Muscle of arm (tissue), 14 donors: ENCODE data around the gene SYNM. TPM values are rescaled to one million over a fixed set of nuclear protein-coding genes. Genes with fewer than 3 reads are reported as not detected.
"Not testable (repeated sequence)": the region's sequence is repeated elsewhere in the genome, so short reads cannot be mapped to it uniquely, and the experiment has no call there.

ENCODE experiments used
- DNase-seq: peaks from one replicate; pipeline ENCODE4 v3.0.0-alpha.2; 2013
- long read RNA-seq, 11 donors: transcript quantifications; one replicate each; lab custom pipeline, GENCODE V29; 2026
- polyA plus RNA-seq, 12 donors: library from polyadenylated mRNA; unstranded; fragments of 120-200 nt; gene quantifications; one replicate each; pipeline ENCODE4 v1.2.1, GENCODE V29; 2013; ENCODE audit not compliant: insufficient read length in 12 of 12

Gene SYNM
- polyA plus RNA-seq, result 100 to 1,000 TPM in 3 of 12 donors, 10 to 100 TPM in 8, not detected in 1; 19.7 to 116 (median 54.4) TPM
- long read RNA-seq, donor 1, full-length matches to known transcripts, result 8 of 8 reads
- long read RNA-seq, donor 1, partial matches to known transcripts, result 0 of 8 reads
- long read RNA-seq, donor 1, other reads (novel, unspliced or antisense), result 0 of 8 reads
- long read RNA-seq, donor 2, full-length matches to known transcripts, result 17 of 69 reads
- long read RNA-seq, donor 2, partial matches to known transcripts, result 52 of 69 reads
- long read RNA-seq, donor 2, other reads (novel, unspliced or antisense), result 0 of 69 reads
- long read RNA-seq, donor 3, full-length matches to known transcripts, result 6 of 6 reads
- long read RNA-seq, donor 3, partial matches to known transcripts, result 0 of 6 reads
- long read RNA-seq, donor 3, other reads (novel, unspliced or antisense), result 0 of 6 reads
- long read RNA-seq, donor 4, full-length matches to known transcripts, result 6 of 17 reads
- long read RNA-seq, donor 4, partial matches to known transcripts, result 11 of 17 reads
- long read RNA-seq, donor 4, other reads (novel, unspliced or antisense), result 0 of 17 reads
- long read RNA-seq, donor 5, full-length matches to known transcripts, result 31 of 43 reads
- long read RNA-seq, donor 5, partial matches to known transcripts, result 12 of 43 reads
- long read RNA-seq, donor 5, other reads (novel, unspliced or antisense), result 0 of 43 reads
- long read RNA-seq, donor 6, full-length matches to known transcripts, result 6 of 16 reads
- long read RNA-seq, donor 6, partial matches to known transcripts, result 10 of 16 reads
- long read RNA-seq, donor 6, other reads (novel, unspliced or antisense), result 0 of 16 reads
- long read RNA-seq, donor 7, full-length matches to known transcripts, result 10 of 15 reads
- long read RNA-seq, donor 7, partial matches to known transcripts, result 5 of 15 reads
- long read RNA-seq, donor 7, other reads (novel, unspliced or antisense), result 0 of 15 reads
- long read RNA-seq, donor 8, full-length matches to known transcripts, result 40 of 53 reads
- long read RNA-seq, donor 8, partial matches to known transcripts, result 13 of 53 reads
- long read RNA-seq, donor 8, other reads (novel, unspliced or antisense), result 0 of 53 reads
- long read RNA-seq, donor 9, full-length matches to known transcripts, result 4 of 4 reads
- long read RNA-seq, donor 9, partial matches to known transcripts, result 0 of 4 reads
- long read RNA-seq, donor 9, other reads (novel, unspliced or antisense), result 0 of 4 reads
- long read RNA-seq, donor 10, full-length matches to known transcripts, result 30 of 38 reads
- long read RNA-seq, donor 10, partial matches to known transcripts, result 8 of 38 reads
- long read RNA-seq, donor 10, other reads (novel, unspliced or antisense), result 0 of 38 reads
- long read RNA-seq, donor 11, full-length matches to known transcripts, result 6 of 13 reads
- long read RNA-seq, donor 11, partial matches to known transcripts, result 7 of 13 reads
- long read RNA-seq, donor 11, other reads (novel, unspliced or antisense), result 0 of 13 reads

- DNase-seq, result peak; percentile 53
These were observed at the start of gene SYNM for GRCh38 chr15:99104788-99105513. Gene SYNM (plus strand): TSS chr15:99105080. CDS start chr15:99105200, 120 bp downstream.

GRCh38 chr15:99055555-99056134 is 49.2 kb upstream of the SYNM start:
- no peak for DNase-seq

- DNase-seq, result no peak
These were observed 47.9 kb upstream of the SYNM start for GRCh38 chr15:99057020-99057419.

GRCh38 chr15:99057697-99058420 is 47.0 kb upstream of the SYNM start:
- DNase-seq, result no peak

- DNase-seq, result no peak
These were observed 46.4 kb upstream of the SYNM start for GRCh38 chr15:99058421-99058870.

GRCh38 chr15:99059010-99059981 is 45.6 kb upstream of the SYNM start:
- peak; percentile 88 for DNase-seq

- not testable (repeated sequence) for DNase-seq
These were observed 44.7 kb upstream of the SYNM start for GRCh38 chr15:99060186-99060585.

GRCh38 chr15:99062226-99062625 is 42.7 kb upstream of the SYNM start:
- DNase-seq, result no peak

- DNase-seq, result no peak
These were observed 36.7 kb upstream of the SYNM start for GRCh38 chr15:99068186-99068585.

GRCh38 chr15:99070208-99070607 is 34.7 kb upstream of the SYNM start:
- no peak for DNase-seq

- DNase-seq, result no peak
These were observed 33.7 kb upstream of the SYNM start for GRCh38 chr15:99071091-99071680.

GRCh38 chr15:99073008-99073717 is 31.7 kb upstream of the SYNM start:
- DNase-seq, result no peak

GRCh38 chr15:99074446-99074845 is 30.4 kb upstream of the SYNM start:
- no peak for DNase-seq

- not testable (repeated sequence) for DNase-seq
These were observed 29.7 kb upstream of the SYNM start for GRCh38 chr15:99075059-99075652.

GRCh38 chr15:99076109-99076508 is 28.8 kb upstream of the SYNM start:
- DNase-seq, result no peak

- DNase-seq, result peak; percentile 80
These were observed 28.1 kb upstream of the SYNM start for GRCh38 chr15:99076555-99077308.
